Liver (tissue), 9 donors: ENCODE measurements around the gene DYNC1LI2. TPM values are rescaled to one million over a fixed set of nuclear protein-coding genes. Genes with fewer than 3 reads are reported as not detected.

ENCODE experiments used
- DNase-seq: peaks from one replicate; pipeline ENCODE4 v3.0.0-alpha.2; 2017; ENCODE audit warnings: low spot score
- H3K27ac ChIP-seq, 2 donors: one replicate each; pipeline ENCODE4 v1.7.0; 2013; ENCODE audit warnings: inconsistent platforms in 2 of 2, low read length in 2 of 2, control low read depth in 1 of 2, low read depth in 1 of 2, mild to moderate bottlenecking in 1 of 2
- H3K27me3 ChIP-seq, 4 donors: one replicate each; pipeline versions ENCODE4 v1.6.1 to v1.7.0; 2013; ENCODE audit warnings: low read length in 3 of 4, inconsistent platforms in 1 of 4, mild to moderate bottlenecking in 1 of 4, moderate library complexity in 1 of 4; ENCODE audit not compliant: control insufficient read depth in 4 of 4, insufficient read depth in 4 of 4
- H3K36me3 ChIP-seq, 4 donors: one replicate each; pipeline versions ENCODE4 v1.6.1 to v1.7.0; 2013; ENCODE audit warnings: low read length in 3 of 4, mild to moderate bottlenecking in 3 of 4, low read depth in 1 of 4, moderate library complexity in 1 of 4; ENCODE audit not compliant: control insufficient read depth in 4 of 4, insufficient read depth in 3 of 4
- H3K4me1 ChIP-seq, 4 donors: one replicate each; pipeline versions ENCODE4 v1.6.1 to v1.7.0; 2013; ENCODE audit warnings: low read length in 3 of 4, mild to moderate bottlenecking in 3 of 4, moderate library complexity in 1 of 4; ENCODE audit not compliant: control insufficient read depth in 4 of 4, insufficient read depth in 4 of 4
- H3K4me3 ChIP-seq, 3 donors: one replicate each; pipeline versions ENCODE4 v1.6.1 to v1.7.0; 2013; ENCODE audit warnings: low read length in 3 of 3, control low read depth in 1 of 3, low read depth in 1 of 3, mild to moderate bottlenecking in 1 of 3
- H3K9ac ChIP-seq, 2 donors: one replicate each; pipeline ENCODE4 v1.7.0; 2013; ENCODE audit warnings: low read length in 2 of 2, mild to moderate bottlenecking in 2 of 2, moderate library complexity in 2 of 2, control low read depth in 1 of 2, low read depth in 1 of 2
- H3K9me3 ChIP-seq, 4 donors: one replicate each; pipeline versions ENCODE4 v1.6.1 to v1.7.0; 2013; ENCODE audit warnings: low read length in 3 of 4; ENCODE audit not compliant: control insufficient read depth in 4 of 4
- ATF3 ChIP-seq: IDR thresholded peaks from 2 replicates; pipeline ENCODE4 v1.6.1; 2016; ENCODE audit warnings: antibody characterized with exemption
- CTCF ChIP-seq: fragments of 150-350 bp; IDR thresholded peaks from 2 replicates; pipeline ENCODE4 v1.5.1; 2017; ENCODE audit warnings: improper control_type of control experiment, low read depth, low read length; ENCODE audit not compliant: missing input control
- EGR1 ChIP-seq, 2 donors: IDR thresholded peaks; 2 replicates each; pipeline ENCODE4 v1.6.1; 2016 to 2018; ENCODE audit warnings: antibody characterized with exemption in 2 of 2, low read depth in 2 of 2
- FOXA1 ChIP-seq: IDR thresholded peaks from 2 replicates; pipeline ENCODE4 v1.6.1; 2016; ENCODE audit warnings: antibody characterized with exemption
- FOXA2 ChIP-seq: IDR thresholded peaks from 2 replicates; pipeline ENCODE4 v1.6.1; 2016; ENCODE audit warnings: antibody characterized with exemption
- GABPA ChIP-seq, 2 donors: IDR thresholded peaks in 1 of 2; conservative IDR thresholded peaks in 1 of 2; 2 replicates each; pipeline ENCODE4 v1.6.1; 2016; ENCODE audit warnings: antibody characterized with exemption in 2 of 2, mild to moderate bottlenecking in 1 of 2, moderate library complexity in 1 of 2
- HNF4A ChIP-seq, 2 donors: conservative IDR thresholded peaks; 2 replicates each; pipeline ENCODE4 v1.6.1; 2016; ENCODE audit warnings: antibody characterized with exemption in 2 of 2, mild to moderate bottlenecking in 2 of 2
- HNF4G ChIP-seq: IDR thresholded peaks from 2 replicates; pipeline ENCODE4 v1.6.1; 2016; ENCODE audit warnings: antibody characterized with exemption
- JUND ChIP-seq, 2 donors: IDR thresholded peaks; 2 replicates each; pipeline ENCODE4 v1.6.1; 2016; ENCODE audit warnings: antibody characterized with exemption in 2 of 2
- MAX ChIP-seq: IDR thresholded peaks from 2 replicates; pipeline ENCODE4 v1.6.1; 2016; ENCODE audit warnings: antibody characterized with exemption
- NR2F2 ChIP-seq: IDR thresholded peaks from 2 replicates; pipeline ENCODE4 v1.6.1; 2016; ENCODE audit warnings: antibody characterized with exemption
- RAD21 ChIP-seq, 2 donors: IDR thresholded peaks; 2 replicates each; pipeline ENCODE4 v1.6.1; 2016; ENCODE audit warnings: antibody characterized with exemption in 2 of 2, mild to moderate bottlenecking in 2 of 2
- REST ChIP-seq: IDR thresholded peaks from 2 replicates; pipeline ENCODE4 v1.6.1; 2016; ENCODE audit warnings: antibody characterized with exemption, mild to moderate bottlenecking
- RXRA ChIP-seq, 2 donors: IDR thresholded peaks; 2 replicates each; pipeline ENCODE4 v1.6.1; 2017 to 2018; ENCODE audit warnings: antibody characterized with exemption in 2 of 2, mild to moderate bottlenecking in 1 of 2
- SP1 ChIP-seq: IDR thresholded peaks from 2 replicates; pipeline ENCODE4 v1.6.1; 2018; ENCODE audit warnings: antibody characterized with exemption, mild to moderate bottlenecking
- TAF1 ChIP-seq: conservative IDR thresholded peaks from 2 replicates; pipeline ENCODE4 v1.6.1; 2016; ENCODE audit warnings: antibody characterized with exemption, mild to moderate bottlenecking
- YY1 ChIP-seq: IDR thresholded peaks from 2 replicates; pipeline ENCODE4 v1.6.1; 2016; ENCODE audit warnings: antibody characterized with exemption, mild to moderate bottlenecking
- ZBTB33 ChIP-seq: IDR thresholded peaks from 2 replicates; pipeline ENCODE4 v1.6.1; 2016; ENCODE audit warnings: antibody characterized with exemption
- WGBS: extraction: QIAGEN DNeasy Blood & Tissue Kit; methylation state at CpG from one replicate; pipeline ENCODE4 v1.1.7; 2013; 5-methylcytosine and 5-hydroxymethylcytosine counted together
- polyA plus RNA-seq, 2 donors: library from polyadenylated mRNA; stranded (reverse) in 1 of 2; unstranded in 1 of 2; fragments of 200-250 nt in 1 of 2; fragments of >200 nt in 1 of 2; fragmentation: Nextera tagmentation in 1 of 2; extraction: Ambion mirVana in 1 of 2; gene quantifications; one replicate each; pipeline versions ENCODE4 v1.2.1 to v1.2.3, GENCODE V29; 2013 to 2015
- total RNA-seq, 2 donors: library from RNA; depleted of rRNA; stranded (reverse); fragments of >200 nt; gene quantifications; one replicate each; pipeline ENCODE4 v1.2.3, GENCODE V29; 2014
- donor health status: healthy.
- donor health status: healthy.
- donor health status: healthy.
- donor health status: healthy.
- donor health status: healthy.

Gene DYNC1LI2
- total and polyA plus RNA-seq, 4 donors = 14.2 to 106 (median 35.1) TPM

GRCh38 chr16:66676599-66676998, 74.8 kb downstream of the DYNC1LI2 start:
- Histone ChIP-seq H3K4me3 (no peak overlapping the region), H3K9me3 (no peaks in the 10 kb centered on the region), H3K4me1 (no peaks in the 10 kb centered on the region), H3K9ac (no peak overlapping the region), H3K27me3 (no peaks in the 10 kb centered on the region), H3K27ac (no peak overlapping the region), H3K36me3 (no peaks in the 10 kb centered on the region)
- WGBS = 94% methylated on average over 3 of the region's 3 CpGs
- no peak for TF ChIP-seq HNF4A (conservative IDR thresholded peaks at IDR 0.05)
- no peak for TF ChIP-seq FOXA2
- no peak for TF ChIP-seq RAD21 (IDR thresholded peaks at IDR 0.05)
- no peak for TF ChIP-seq RXRA (IDR thresholded peaks at IDR 0.05)
- TF ChIP-seq REST = no peak
- no peak for TF ChIP-seq JUND (IDR thresholded peaks at IDR 0.05)
- TF ChIP-seq ATF3 = no peak
- TF ChIP-seq TAF1 = no peak
- no peak for TF ChIP-seq MAX
- TF ChIP-seq NR2F2 = no peak
- TF ChIP-seq SP1 = no peak
- TF ChIP-seq YY1 = no peak
- no peak for TF ChIP-seq HNF4G
- no peak for TF ChIP-seq EGR1 (IDR thresholded peaks at IDR 0.05; ENCODE audit: low read depth in 2 of 2)
- no peak for TF ChIP-seq FOXA1
- TF ChIP-seq GABPA (IDR thresholded peaks at IDR 0.05 in 1 of 2, conservative IDR thresholded peaks at IDR 0.05 in 1 of 2) = no peak
- TF ChIP-seq CTCF = no peak
- TF ChIP-seq ZBTB33 = no peak
- DNase-seq = no peak

GRCh38 chr16:66673691-66674090, 77.7 kb downstream of the DYNC1LI2 start:
- no peak for DNase-seq
- TF ChIP-seq ATF3 (no peak), RXRA (IDR thresholded peaks at IDR 0.05) (no peak), NR2F2 (no peak), FOXA1 (no peak), MAX (no peak)
- Histone ChIP-seq H3K27ac (no peak overlapping the region), H3K36me3 (no peaks in the 10 kb centered on the region), H3K27me3 (no peaks in the 10 kb centered on the region), H3K4me3 (no peak overlapping the region), H3K9me3 (no peaks in the 10 kb centered on the region), H3K4me1 (no peaks in the 10 kb centered on the region), H3K9ac (no peak overlapping the region)
- 91% methylated on average over 2 of the region's 2 CpGs for WGBS
